Measurements from ENCODE around the gene SUCNR1.
A peak's percentile ranks its signal among the peaks of the same experiment; 100 is the strongest.
"Not testable (repeated sequence)": the region's sequence is repeated elsewhere in the genome, so short reads cannot be mapped to it uniquely, and the experiment has no call there.

SUCNR1 gene

DNA sequence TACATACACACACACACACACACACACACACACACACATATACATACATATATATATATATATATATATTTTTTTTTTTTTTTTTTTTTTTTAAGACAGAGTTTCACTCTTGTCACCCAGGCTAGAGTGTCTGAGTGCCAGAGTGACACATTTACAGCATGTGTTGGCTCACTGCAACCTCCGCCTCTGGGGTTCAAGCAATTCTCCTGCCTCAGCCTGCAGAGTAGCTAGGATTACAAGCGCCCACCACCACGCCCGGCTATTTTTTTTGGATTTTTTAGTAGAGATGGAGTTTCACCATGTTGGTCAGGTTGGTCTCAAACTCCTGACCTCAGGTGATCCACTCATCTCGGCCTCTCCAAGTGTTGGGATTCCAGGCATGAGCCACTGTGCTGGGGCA lies 636 bp downstream of the SUCNR1 start:
- DNase-seq: not testable (repeated sequence)

DNA sequence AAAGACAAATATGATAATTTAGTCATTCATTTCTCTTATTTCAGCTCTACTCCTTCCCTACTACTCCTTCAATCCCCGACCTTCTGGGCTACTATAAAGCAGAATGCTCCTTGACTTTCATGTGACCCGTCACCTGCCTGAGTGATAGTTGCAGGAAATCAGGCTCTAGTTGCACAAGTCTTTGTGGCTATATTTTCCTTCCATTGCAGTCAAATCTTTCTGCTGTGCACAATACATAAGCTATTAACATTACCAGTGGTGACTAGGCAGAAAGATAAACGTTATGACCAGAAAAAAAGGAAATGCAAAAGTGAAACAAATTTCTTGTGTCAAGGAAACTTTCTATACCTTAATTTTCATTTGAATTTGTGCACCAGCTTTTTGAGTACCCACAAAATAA lies 2.3 kb downstream of the SUCNR1 start:
- DNase-seq: no peak

DNA sequence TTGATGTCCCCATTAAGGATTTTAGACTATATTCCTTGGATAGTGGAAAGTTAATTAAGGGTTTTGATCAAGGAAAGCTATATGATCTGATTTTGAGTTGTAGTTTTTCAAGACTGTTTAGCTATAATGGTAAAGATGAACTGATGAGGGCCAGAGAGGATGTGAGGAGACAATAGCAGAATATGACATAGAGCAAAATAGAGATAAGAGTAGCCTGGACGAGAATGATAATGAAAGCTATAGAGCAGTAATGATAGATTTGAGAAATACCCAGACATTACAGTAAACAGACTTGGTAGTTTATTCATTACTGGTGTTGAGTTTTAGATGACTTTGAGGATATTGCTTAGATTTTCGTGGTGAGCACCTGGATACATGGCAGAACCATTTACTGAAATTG lies 3.8 kb downstream of the SUCNR1 start:
- DNase-seq: no peak

DNA sequence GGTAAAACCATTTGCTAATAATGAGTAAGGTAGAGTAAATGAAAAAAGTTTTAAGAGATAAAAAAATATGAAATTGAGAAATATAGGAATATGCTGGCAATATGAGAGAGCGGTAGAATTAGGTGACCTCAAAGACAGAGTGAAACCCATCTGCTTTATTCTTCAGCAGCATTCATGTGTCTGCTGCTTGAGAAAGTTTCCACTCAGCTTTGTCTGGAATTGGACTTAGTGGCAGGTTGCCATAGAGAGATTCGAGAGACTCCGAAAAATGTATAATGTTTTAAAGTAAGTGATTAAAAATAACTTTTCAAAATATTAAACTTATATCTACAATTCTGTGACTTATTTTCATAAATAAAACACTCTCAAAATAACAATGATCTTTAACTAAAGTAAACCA lies 5.0 kb downstream of the SUCNR1 start:
- no peak for DNase-seq

DNA sequence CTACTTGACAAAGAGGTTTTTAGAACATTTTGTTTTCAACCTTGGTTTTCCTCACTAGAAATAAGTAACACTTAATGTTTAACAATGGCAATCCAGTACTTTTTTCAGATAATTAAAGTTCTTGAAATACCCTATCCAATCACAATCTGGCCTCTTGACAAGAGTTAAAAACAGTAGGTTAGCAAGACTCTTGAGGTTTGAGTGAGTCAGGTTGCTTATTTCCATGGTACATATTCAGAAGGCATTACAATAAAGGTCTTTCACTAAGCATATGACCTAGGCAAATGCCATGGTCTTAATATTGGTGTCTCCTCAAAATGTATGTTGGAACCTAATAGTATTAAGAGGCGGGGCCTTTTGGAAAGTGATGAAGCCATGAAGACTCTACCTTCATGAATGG lies 5.6 kb downstream of the SUCNR1 start:
- no peak for DNase-seq

DNA sequence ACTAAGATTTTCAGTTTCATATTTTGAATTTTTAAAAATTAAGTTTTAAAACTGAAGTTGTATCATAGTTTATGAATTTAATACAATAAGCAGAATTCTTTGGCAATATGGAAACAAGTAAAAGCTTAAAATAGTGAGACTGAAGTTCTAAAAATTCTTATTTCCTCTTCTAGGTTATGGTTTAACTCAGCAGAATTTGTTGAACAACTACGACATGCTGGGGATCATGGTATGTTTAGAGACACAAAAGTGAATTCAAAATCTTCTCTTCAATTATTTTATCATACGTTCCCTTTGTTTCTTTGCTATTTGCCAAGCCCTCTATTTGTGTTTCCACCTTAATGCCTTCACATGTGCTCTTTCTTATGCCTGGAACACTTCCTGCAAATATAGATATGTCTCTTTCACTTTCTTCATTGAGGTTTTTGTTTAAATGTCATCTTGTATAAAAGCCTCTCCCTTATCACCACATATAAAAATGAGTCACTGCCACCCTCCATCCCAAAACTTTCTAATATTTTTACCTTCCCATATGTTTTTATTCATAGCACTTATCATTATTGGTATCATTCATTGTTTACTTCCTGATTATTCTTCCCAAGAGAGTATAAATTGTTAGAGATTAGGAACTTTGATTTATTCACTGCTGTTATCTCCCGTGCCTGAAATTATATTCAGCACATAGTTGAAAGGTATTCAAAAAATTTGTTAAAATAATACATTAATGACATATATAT lies 6.4 kb downstream of the SUCNR1 start:
- no peak for DNase-seq

DNA sequence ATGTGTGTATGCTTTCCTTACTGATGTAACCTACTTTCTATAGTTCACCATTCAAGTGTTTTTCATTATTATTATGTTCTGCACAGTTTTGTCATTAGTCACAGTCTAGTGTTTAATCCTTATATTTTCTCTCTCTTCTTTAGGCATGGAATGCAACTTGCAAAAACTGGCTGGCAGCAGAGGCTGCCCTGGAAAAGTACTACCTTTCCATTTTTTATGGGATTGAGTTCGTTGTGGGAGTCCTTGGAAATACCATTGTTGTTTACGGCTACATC lies 6.9 kb downstream of the SUCNR1 start:
- no peak for DNase-seq

DNA sequence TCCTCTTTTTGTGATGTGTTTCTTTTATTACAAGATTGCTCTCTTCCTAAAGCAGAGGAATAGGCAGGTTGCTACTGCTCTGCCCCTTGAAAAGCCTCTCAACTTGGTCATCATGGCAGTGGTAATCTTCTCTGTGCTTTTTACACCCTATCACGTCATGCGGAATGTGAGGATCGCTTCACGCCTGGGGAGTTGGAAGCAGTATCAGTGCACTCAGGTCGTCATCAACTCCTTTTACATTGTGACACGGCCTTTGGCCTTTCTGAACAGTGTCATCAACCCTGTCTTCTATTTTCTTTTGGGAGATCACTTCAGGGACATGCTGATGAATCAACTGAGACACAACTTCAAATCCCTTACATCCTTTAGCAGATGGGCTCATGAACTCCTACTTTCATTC lies 7.7 kb downstream of the SUCNR1 start:
- DNase-seq: no peak

DNA sequence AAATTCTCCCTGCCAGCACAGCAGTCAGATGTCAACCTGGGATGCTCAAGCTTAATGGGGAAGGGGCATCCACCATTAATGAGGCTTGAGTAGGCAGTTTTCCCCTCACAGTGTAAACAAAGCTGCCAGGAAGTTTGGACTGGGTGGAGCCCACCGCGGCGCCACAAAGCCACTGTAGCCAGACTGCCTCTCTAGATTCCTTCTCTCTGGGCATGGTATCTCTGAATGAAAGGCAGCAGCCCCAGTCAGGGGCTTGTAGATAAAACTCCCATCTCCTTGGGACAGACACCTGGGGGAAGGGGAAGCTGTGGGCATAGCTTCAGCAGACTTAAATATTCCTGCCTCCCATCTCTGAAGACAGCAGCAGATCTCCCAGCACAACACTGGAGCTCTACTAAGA lies 12.0 kb downstream of the SUCNR1 start:
- DNase-seq: not testable (repeated sequence)

DNA sequence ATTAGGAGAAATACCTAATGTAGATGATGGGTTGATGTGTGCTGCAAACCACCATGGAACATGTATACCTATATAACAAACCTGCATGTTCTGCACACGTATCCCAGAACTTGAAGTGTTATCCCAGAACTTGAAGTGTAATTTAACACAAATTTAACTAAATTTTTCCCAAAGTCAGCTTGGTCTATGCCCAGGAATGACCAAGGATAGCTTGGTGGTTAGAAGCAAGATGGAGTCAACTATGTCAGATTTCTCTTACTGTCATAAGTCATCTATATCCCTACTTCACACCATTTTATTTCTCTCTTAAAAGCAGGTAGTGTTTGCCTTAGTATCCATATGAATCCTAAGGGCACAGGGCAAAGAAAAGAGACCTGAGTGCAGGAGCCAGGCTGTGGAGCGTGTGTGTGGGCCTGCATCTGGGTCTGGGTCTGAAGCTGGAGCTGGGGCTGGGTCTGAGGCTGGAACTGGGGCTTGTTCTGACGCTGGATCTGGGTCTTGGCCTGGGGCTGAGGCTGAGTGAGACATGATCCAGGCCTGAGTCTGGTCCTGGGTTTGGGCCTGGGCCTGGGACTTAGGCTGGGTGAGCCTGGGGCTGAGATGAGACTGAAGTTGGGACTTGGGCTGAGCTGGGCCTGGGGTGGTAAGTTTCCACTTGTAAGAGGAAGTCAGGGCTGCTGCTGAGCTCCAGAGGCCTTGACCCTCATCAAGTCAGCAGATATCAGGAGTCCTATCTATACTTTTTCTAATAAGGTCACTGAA lies 14.2 kb downstream of the SUCNR1 start:
- not testable (repeated sequence) for DNase-seq

DNA sequence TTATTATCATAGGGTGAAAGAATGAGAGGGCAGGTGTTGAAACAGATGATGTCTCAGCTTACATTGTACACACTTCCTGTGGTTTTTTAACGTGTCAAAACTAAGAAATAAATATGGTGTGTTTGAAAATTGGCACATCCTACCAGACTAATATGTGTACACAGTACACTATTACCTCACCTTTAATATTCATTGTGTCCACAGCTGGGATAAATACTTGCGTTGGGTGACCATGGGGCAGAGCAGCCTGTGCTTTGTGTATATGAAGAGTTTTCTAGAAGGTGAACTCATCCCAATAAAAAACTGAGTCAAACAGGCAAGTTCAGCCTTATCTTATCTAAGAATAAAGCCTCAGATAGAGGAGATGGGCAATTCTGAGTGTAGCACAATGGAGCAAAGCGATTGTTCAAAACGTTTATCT lies 17.3 kb downstream of the SUCNR1 start:
- DNase-seq: peak; percentile 11

DNA sequence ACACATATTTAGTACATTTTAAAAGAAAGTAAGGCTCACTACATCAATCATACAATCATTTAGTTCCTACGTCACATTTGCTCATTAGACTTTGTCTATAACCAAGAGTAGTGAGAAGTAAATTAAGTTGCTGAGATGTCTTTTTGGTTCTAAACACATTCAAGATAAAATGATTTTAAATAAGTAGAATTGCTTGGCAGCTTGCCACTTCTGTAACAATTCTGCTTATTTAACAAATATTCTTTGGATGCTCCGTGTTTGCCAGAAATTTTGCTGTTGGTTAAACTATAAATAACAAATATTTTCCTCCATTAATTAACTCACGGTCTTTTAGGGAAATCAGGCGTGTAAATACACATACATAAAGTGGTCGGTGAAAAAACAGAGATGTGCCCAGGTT lies 18.3 kb downstream of the SUCNR1 start:
- DNase-seq: no peak

DNA sequence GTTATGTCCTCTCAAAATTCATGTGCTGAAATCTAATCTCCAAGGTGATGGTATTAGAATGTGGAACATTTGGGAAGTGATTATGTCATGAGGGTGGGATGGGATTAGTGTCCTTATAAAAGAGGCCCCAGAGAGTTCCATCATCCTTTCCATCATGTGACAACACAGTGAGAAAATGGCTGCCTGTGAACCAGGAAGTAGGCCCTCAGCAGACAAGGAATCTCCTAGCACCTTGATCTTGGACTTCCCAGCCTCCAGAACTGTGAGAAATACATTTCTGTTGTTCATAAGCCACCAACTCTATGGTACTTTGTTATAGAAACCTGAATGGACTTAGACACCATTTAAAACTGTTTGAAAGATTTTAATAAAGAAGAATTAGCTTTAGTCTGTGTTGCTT lies 20.8 kb downstream of the SUCNR1 start:
- no peak for DNase-seq

DNA sequence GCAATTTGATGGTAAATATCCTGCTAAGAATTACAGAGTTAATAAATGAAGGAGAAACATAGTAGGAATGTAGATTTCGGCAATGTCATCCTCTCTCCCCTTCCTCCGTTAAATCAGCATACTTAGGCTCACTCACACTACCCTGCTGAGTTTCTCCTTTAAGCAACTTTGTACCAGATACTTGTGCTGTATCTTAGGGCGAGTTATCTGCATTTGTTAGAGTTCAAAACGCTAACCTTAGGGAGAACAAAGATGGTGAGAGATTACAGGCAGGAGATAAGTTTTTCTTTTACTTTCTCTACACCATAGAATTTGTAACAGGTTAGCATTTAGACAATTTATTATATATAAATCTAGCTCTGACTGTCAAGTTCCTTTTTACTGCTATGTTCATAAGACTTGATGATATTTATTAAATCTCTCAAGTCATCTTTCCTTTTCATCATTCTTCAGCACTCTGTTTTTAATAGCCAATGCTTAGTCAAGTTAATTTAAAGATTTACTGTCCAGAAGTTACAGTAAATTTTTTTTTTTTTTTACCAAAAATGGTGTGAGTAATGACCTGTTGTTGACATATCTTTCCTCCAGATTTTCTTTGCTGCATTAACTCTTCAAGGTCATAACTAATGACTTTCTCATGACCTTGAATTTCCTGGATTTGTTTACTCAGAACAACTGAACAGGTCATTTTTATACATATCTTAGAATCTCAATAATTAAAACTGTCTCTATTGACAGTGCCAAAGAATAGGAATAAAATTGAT lies 22.2 kb downstream of the SUCNR1 start:
- no peak for DNase-seq

DNA sequence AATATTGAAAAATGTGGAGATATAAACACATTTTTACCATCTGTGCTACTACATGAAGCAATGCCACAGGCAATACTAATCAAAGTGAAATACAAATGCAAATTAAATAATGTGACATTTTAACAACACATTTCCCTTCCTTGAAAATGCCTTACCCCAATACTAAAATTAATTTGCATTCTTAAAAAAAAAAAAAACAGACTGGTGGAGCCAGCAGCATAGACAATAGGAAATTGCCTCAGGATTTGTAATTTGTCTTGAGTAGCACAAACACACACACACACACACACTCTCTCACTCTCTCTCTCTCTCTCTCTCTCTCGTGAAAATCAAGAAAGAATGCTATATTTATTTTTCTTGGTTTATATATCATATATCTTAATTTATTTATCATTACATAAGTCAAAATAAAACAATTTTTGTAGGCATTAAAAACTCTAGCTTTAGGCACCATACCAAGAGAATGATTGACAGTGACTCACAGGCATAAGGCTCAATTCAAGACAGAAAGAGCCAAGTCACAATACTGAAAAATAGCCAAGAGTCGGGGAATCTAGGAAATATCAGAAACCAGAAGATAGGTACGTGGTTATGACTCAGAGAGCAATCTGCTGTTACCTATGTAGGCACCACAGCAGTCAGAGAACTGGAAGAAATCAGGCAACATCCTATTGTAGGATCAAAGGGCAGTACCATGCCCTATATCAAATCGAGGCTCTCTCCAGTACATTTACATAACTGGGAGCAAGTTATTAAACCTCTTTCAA lies 23.0 kb downstream of the SUCNR1 start:
- no peak for DNase-seq

DNA sequence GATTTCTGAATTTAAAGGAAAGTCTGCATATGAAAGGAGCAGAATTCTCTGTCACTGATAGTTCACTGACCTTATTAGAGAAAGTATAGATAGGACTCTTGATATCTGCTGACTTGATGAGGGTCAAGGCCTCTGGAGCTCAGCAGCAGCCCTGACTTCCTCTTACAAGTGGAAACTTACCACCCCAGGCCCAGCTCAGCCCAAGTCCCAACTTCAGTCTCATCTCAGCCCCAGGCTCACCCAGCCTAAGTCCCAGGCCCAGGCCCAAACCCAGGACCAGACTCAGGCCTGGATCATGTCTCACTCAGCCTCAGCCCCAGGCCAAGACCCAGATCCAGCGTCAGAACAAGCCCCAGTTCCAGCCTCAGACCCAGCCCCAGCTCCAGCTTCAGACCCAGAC lies 24.7 kb downstream of the SUCNR1 start:
- DNase-seq: not testable (repeated sequence)

DNA sequence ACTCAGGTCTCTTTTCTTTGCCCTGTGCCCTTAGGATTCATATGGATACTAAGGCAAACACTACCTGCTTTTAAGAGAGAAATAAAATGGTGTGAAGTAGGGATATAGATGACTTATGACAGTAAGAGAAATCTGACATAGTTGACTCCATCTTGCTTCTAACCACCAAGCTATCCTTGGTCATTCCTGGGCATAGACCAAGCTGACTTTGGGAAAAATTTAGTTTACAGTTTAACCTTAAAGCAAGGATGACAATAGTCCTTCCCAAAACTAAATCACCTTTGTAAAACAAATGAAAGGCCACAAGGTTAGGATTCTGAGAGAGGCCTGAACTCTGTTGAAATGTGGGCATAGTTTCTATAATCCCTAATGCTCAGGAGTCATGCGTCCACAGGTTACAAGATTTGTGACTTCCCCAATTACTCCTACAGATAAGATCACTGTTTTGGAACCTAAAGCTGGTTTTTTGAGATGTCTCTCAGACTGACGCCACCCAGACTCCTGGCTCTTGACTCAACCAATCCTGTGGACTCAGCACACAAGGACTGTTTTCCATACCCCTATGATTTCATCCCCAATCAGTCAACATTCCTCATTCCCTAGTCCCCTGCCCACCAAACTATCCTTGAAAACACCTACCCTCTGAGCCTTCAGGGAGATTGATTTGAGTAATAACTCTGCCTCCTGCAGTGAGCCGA lies 25.3 kb downstream of the SUCNR1 start:
- not testable (repeated sequence) for DNase-seq

DNA sequence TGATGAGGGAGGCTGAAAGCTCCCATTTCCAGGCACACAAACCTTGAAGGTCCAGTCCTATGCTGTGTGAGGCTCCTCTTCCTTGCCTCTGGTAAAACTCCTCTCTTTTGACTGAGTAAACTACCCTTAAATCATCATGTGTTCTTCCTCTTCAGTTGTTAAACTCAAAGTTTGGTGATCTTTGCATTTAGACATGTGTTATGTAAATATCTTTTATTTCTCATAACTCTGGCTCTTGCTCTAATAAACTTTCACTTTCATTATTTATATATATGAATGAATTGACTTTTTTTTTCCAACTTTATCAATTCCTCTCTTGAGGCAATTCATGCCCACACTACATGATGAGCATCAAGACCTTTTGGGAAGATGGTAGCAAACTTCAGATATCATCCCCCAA lies 26.6 kb downstream of the SUCNR1 start:
- DNase-seq: no peak

DNA sequence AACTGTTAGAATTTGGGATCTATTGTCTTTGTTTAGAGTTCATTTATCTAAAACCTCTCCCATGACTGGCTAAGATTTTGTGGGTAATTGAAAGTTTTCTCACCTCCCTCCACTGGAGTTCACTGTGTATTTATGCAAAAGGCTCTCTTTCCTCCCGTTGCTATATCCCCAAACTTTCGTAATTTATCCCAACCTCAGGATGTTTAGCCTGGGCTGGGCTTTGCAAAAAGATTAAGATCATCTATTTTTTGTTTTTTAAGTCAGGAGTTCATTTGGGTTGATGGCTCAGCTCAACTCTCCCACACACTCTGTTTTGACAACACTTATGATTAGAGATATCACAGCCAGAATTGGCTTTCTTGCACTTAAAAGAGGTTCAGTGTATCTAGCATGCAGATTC lies 27.0 kb downstream of the SUCNR1 start:
- no peak for DNase-seq

DNA sequence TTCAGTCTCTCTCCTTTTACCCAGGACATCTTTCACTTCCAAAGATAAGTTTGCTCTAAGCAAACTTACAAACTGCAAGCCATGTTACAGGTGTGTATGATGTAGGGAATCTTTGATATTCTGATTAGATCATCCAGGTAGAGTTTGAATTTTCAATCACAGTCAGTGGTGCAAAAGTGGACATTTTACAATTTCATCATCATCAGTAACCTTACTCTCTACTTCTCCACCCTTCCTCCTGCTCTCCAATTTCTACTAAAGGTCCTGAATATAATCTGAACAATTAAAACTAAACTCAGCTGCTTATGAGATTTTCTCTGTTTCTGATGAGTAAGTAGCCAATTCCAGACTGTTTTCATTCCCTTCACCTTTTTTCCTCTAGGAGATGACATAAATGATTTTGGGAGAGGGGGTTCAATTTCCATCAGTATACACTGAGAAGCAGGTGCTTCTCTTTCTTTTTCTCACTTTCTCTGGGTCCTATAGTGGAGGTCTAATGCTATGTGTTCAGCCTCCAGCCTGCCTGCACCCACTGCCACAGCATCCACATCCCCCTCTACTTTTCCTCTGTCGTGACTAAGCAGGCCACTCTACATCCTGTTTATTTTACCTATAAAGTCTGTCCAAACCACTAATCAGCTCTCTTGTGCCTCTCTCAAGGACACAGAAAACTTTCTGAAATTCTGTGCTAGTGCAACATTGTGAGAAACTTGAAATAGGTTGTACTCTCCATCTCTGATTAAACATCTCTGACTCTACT lies 27.6 kb downstream of the SUCNR1 start:
- no peak for DNase-seq

DNA sequence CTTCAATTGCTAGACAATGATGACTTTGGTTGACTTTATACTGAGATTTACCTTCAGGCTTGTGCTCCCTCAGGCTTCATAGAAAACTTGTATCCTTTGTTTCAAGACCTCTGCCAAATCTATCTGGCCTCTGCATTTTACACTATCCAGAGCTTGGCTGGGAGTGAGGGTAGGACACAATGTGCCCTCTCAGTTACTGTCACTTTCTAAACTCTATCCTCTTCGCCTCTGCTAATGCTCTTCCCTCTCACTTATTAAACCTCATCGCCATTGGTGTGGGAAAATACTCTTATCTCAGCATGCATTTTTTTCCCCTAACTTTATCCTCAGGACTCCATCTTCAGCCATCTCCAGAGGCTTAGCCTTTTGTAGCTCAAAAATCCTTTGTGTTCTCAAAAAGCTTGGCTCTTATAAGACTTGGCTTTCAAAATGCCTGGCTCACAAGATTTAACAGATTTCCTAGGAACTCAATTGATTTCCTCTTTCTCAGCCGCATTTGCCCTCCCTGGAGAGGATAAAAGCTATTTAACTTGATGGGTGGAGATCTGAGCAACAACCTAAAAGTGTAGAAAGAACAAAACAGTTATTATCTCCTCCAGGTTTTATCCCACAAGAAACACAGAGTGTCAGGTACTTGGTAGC lies 28.3 kb downstream of the SUCNR1 start:
- no peak for DNase-seq
